H1 (cell line): ENCODE results near the gene CTNNA3. TPM values are rescaled to one million over a fixed set of nuclear protein-coding genes. Genes with fewer than 3 reads are reported as not detected.

Experiments used
- CHD2 ChIP-seq: IDR thresholded peaks from 2 replicates; pipeline ENCODE4 v1.6.1; 2012; ENCODE audit warnings: low read length, improper control_type of control experiment
- CHD7 ChIP-seq: fragments of 300-600 bp; sonication (generic); IDR thresholded peaks from 2 replicates; pipeline ENCODE4 v1.7.1; 2012; ENCODE audit warnings: low read length, moderate library complexity, mild to moderate bottlenecking, inconsistent platforms; ENCODE audit not compliant: insufficient replicate concordance
- CTBP2 ChIP-seq: IDR thresholded peaks from 2 replicates; pipeline ENCODE4 v1.7.0; 2011; ENCODE audit warnings: borderline replicate concordance, mild to moderate bottlenecking, moderate library complexity, mixed read lengths, low read length; ENCODE audit not compliant: insufficient read depth, insufficient read length
- TBP ChIP-seq: IDR thresholded peaks from 2 replicates; pipeline ENCODE4 v1.6.1; 2011; ENCODE audit warnings: low read depth, low read length, improper control_type of control experiment
- polyA plus RNA-seq, 7 experiments: library from polyadenylated mRNA; depleted of rRNA in 3 of 7; stranded (reverse) in 5 of 7; unstranded in 2 of 7; fragments of >200 nt in 5 of 7; fragments of 200-250 nt in 2 of 7; gene quantifications; 1 replicate in 5 of 7; 2 replicates in 1 of 7; 4 replicates in 1 of 7; pipeline versions ENCODE4 v1.2.1 to v1.2.3, GENCODE V29; 2011 to 2013; ENCODE audit warnings: missing spikeins in 2 of 7, mixed read lengths in 2 of 7
- total RNA-seq: library from RNA; stranded (reverse); fragmentation: NEBNext Ultra II Directional; extraction: Animal tissue kit (Norgen Biotek cat#: 25700); gene quantifications from 2 replicates; pipeline ENCODE4 v1.2.1, GENCODE V29; 2021

CTNNA3 gene
- total and polyA plus RNA-seq, 2 of the 8 experiments (the other 6 are each of a cell fraction or from before 2014, with no cell fraction given): 1.3 to 1.5 TPM

GRCh38 chr10:66192162-66192831, 1503.7 kb downstream of the CTNNA3 start (continued):
- TF ChIP-seq TBP (no peak), CTBP2 (no peak), CHD2 (no peak), CHD7 (no peak)
- TF ChIP-seq, all 59 proteins: peak for 0
